Ovary (tissue), 3 donors: ENCODE data around the gene MACROH2A1.

Experiments
- EP300 ChIP-seq: sonication (generic); formaldehyde crosslinking; IDR thresholded peaks from one replicate; pipeline ENCODE4 v1.6.1; 2017; ENCODE audit warnings: antibody characterized with exemption
- POLR2A ChIP-seq: fragments of 450-650 bp; IDR thresholded peaks from one replicate; pipeline ENCODE4 v1.6.1; 2017; ENCODE audit warnings: antibody characterized with exemption, mild to moderate bottlenecking, moderate library complexity
- TF ChIP-seq, protein P1 (sequence below), 3 donors: fragments of 450-650 bp in 2 of 3; fragments of 200-600 bp in 1 of 3; IDR thresholded peaks; one replicate each; pipeline versions ENCODE4 v1.5.1 to v1.8.0; 2016 to 2022; ENCODE audit warnings: antibody characterized with exemption in 3 of 3, mild to moderate bottlenecking in 1 of 3
- donor health status: DM: no; HTN: no; CAD: no.

DNA sequence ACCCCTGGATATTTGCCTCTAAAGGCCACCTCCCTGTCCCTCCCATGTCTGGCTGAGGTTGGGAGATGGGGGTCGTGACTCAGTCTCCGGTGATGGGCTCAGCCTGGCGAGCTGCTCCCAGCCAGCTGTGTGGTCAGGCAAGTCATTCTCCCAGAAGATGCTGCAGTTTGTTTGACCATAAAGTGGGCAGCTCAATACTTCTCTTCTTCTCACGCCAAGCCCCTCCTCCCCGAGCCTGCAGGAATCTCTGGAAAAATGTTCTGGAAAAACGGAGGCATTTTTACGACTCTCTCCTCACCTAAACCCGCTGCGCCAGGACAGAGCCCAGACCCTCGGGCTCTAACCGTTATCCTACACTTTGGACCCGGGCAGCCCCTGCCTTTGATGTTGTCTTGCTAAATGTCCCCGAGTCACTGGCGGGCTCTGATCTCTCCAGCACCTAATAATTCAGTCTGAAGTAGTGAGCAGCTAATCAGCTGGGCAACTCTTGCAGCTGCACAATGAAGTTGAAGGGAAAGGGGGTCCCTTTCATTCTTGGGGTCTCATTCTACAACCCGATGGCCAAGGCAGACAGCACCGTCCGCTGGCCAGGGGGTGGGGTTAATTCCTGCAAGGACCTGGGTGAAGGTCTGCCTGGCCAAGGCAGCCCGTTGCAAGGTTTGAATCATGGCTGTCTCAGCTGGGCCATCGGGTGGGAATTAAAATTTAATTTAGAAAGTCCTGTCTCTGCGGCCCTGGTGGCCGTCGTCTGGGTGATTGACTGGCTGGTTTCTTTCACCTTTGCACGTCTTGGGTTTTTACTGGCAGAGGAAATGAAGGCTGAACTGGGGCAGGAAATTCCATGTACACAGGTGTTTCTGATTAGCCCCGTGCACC, 35.8 kb upstream of the MACROH2A1 start:
- TF ChIP-seq, protein P1, sequence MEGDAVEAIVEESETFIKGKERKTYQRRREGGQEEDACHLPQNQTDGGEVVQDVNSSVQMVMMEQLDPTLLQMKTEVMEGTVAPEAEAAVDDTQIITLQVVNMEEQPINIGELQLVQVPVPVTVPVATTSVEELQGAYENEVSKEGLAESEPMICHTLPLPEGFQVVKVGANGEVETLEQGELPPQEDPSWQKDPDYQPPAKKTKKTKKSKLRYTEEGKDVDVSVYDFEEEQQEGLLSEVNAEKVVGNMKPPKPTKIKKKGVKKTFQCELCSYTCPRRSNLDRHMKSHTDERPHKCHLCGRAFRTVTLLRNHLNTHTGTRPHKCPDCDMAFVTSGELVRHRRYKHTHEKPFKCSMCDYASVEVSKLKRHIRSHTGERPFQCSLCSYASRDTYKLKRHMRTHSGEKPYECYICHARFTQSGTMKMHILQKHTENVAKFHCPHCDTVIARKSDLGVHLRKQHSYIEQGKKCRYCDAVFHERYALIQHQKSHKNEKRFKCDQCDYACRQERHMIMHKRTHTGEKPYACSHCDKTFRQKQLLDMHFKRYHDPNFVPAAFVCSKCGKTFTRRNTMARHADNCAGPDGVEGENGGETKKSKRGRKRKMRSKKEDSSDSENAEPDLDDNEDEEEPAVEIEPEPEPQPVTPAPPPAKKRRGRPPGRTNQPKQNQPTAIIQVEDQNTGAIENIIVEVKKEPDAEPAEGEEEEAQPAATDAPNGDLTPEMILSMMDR (IDR thresholded peaks at IDR 0.05): no peak
- TF ChIP-seq EP300 (no peak), POLR2A (no peak)
